GM23338 (cell line): ENCODE results near the gene POLD3. TPM values are rescaled to one million over a fixed set of nuclear protein-coding genes. Genes with fewer than 3 reads are reported as not detected.

Source experiments
- ATAC-seq: fragments of 200-7000 bp; cut with Tn5 transposase; 3 replicates; pipeline ENCODE4 v1.9.1; 2020
- DNase-seq: peaks from one replicate; pipeline ENCODE4 v3.0.0-alpha.2; 2015; ENCODE audit warnings: low spot score
- H2AFZ ChIP-seq: fragments of 200-600 bp; sonication (generic); 2 replicates; pipeline ENCODE4 v1.8.0; 2016; ENCODE audit warnings: antibody characterized with exemption, mild to moderate bottlenecking, moderate library complexity
- H3F3A ChIP-seq: fragments of 200-600 bp; sonication (generic); replicated peaks from 2 replicates; pipeline ENCODE4 v1.8.0; 2017; ENCODE audit warnings: antibody characterized with exemption, mixed run types, low read depth
- H3K27ac ChIP-seq: fragments of 200-600 bp; sonication (generic); 2 replicates; pipeline ENCODE4 v1.6.1; 2016; ENCODE audit warnings: low read depth
- H3K27me3 ChIP-seq: fragments of 200-600 bp; sonication (generic); 2 replicates; pipeline ENCODE4 v1.8.0; 2016; ENCODE audit warnings: mild to moderate bottlenecking, mixed run types, moderate library complexity; ENCODE audit not compliant: insufficient read depth
- H3K36me3 ChIP-seq: fragments of 200-600 bp; sonication (generic); 2 replicates; pipeline ENCODE4 v1.8.0; 2016; ENCODE audit warnings: mild to moderate bottlenecking; ENCODE audit not compliant: insufficient read depth
- H3K4me1 ChIP-seq: fragments of 200-600 bp; sonication (generic); 2 replicates; pipeline ENCODE4 v1.8.0; 2016; ENCODE audit warnings: mild to moderate bottlenecking, moderate library complexity; ENCODE audit not compliant: insufficient read depth
- H3K4me2 ChIP-seq: fragments of 200-600 bp; sonication (generic); 2 replicates; pipeline ENCODE4 v1.7.1; 2017; ENCODE audit warnings: mixed run types
- H3K4me3 ChIP-seq: fragments of 200-600 bp; sonication (generic); 2 replicates; pipeline ENCODE4 v1.6.1; 2016; ENCODE audit warnings: mixed run types
- H3K79me2 ChIP-seq: fragments of 200-600 bp; sonication (generic); replicated peaks from 2 replicates; pipeline ENCODE4 v1.8.0; 2017; ENCODE audit warnings: mild to moderate bottlenecking; ENCODE audit not compliant: insufficient read depth
- H3K9me2 ChIP-seq: fragments of 200-600 bp; sonication (generic); 2 replicates; pipeline ENCODE4 v1.8.0; 2017; ENCODE audit not compliant: insufficient read depth
- H4K20me1 ChIP-seq: fragments of 200-600 bp; sonication (generic); replicated peaks from 2 replicates; pipeline ENCODE4 v1.8.0; 2017; ENCODE audit warnings: mild to moderate bottlenecking; ENCODE audit not compliant: insufficient read depth
- H3K27ac Mint-ChIP-seq: 2 replicates; pipeline ENCODE4 v1.8.0; 2020; ENCODE audit warnings: inconsistent platforms, mild to moderate bottlenecking, moderate library complexity, mixed read lengths
- H3K27me3 Mint-ChIP-seq: 3 replicates; pipeline ENCODE4 v1.8.0; 2022; ENCODE audit warnings: low read depth, mild to moderate bottlenecking, moderate library complexity, mixed read lengths, inconsistent platforms; ENCODE audit not compliant: insufficient read depth, poor library complexity
- H3K36me3 Mint-ChIP-seq: 3 replicates; pipeline ENCODE4 v1.8.0; 2021; ENCODE audit warnings: low read depth, mild to moderate bottlenecking, inconsistent platforms, moderate library complexity, mixed read lengths
- H3K4me1 Mint-ChIP-seq: 3 replicates; pipeline ENCODE4 v1.8.0; 2020; ENCODE audit warnings: mild to moderate bottlenecking, inconsistent platforms, mixed read lengths
- H3K4me3 Mint-ChIP-seq: 3 replicates; pipeline ENCODE4 v1.8.0; 2021; ENCODE audit warnings: moderate library complexity, mild to moderate bottlenecking, inconsistent platforms, mixed read lengths
- H3K9me3 Mint-ChIP-seq: 3 replicates; pipeline ENCODE4 v1.8.0; 2020; ENCODE audit warnings: moderate library complexity, mild to moderate bottlenecking, inconsistent platforms, mixed read lengths
- CREB1 ChIP-seq: fragments of 250-450 bp; sonication (Bioruptor Pico); IDR thresholded peaks from 2 replicates; pipeline ENCODE4 v1.5.0; 2020; ENCODE audit warnings: low read depth, mild to moderate bottlenecking, moderate library complexity
- EZH2 ChIP-seq: fragments of 200-600 bp; sonication (generic); IDR thresholded peaks from one replicate; pipeline ENCODE4 v1.8.0; 2017; ENCODE audit warnings: antibody characterized with exemption, mild to moderate bottlenecking, low read depth; ENCODE audit not compliant: unreplicated experiment
- EZH2phosphoT487 ChIP-seq: fragments of 200-600 bp; sonication (generic); IDR thresholded peaks from one replicate; pipeline ENCODE4 v1.8.1; 2018; ENCODE audit warnings: antibody characterized with exemption; ENCODE audit not compliant: unreplicated experiment
- JUNB ChIP-seq: IDR thresholded peaks from one replicate; pipeline ENCODE4 v1.6.1; 2016; ENCODE audit warnings: antibody characterized with exemption; ENCODE audit not compliant: unreplicated experiment
- NANOG ChIP-seq: IDR thresholded peaks from 2 replicates; pipeline ENCODE4 v1.6.1; 2016; ENCODE audit warnings: antibody characterized with exemption, borderline replicate concordance
- STAT1 ChIP-seq: IDR thresholded peaks from one replicate; pipeline ENCODE4 v1.6.1; 2016; ENCODE audit warnings: antibody characterized with exemption; ENCODE audit not compliant: unreplicated experiment
- ZNF114 ChIP-seq: fragments of 250-450 bp; sonication (Bioruptor Pico); IDR thresholded peaks from 2 replicates; pipeline ENCODE4 v1.5.0; 2020; ENCODE audit warnings: mild to moderate bottlenecking, moderate library complexity
- polyA plus RNA-seq: library from polyadenylated mRNA; unstranded; fragments of >200 nt; fragmentation: Nextera tagmentation; extraction: Ambion mirVana; gene quantifications from 2 replicates; pipeline ENCODE4 v1.2.1, GENCODE V29; 2016
- total RNA-seq: library from RNA; depleted of rRNA; stranded (reverse); fragments of >200 nt; shearing (Covaris generic); gene quantifications from 2 replicates; pipeline ENCODE4 v1.2.3, GENCODE V29; 2014
- TF ChIP-seq, protein P1 (sequence below), 2 experiments: fragments of 200-600 bp in 1 of 2; sonication (generic) in 1 of 2; conservative IDR thresholded peaks; 2 replicates each; pipeline versions ENCODE4 v1.5.1 to v1.6.1; 2016 to 2017; ENCODE audit warnings: antibody characterized with exemption in 2 of 2, low read depth in 2 of 2, mild to moderate bottlenecking in 2 of 2, moderate library complexity in 1 of 2
- TF ChIP-seq, protein P2 (sequence below): IDR thresholded peaks from one replicate; pipeline ENCODE4 v1.6.1; 2018; ENCODE audit warnings: antibody characterized with exemption; ENCODE audit not compliant: unreplicated experiment
- TF ChIP-seq, protein P3 (sequence below): fragments of 250-450 bp; sonication (Bioruptor Pico); IDR thresholded peaks from 2 replicates; pipeline ENCODE4 v1.5.0; 2020; ENCODE audit warnings: mild to moderate bottlenecking, moderate library complexity

Gene POLD3
- total and polyA plus RNA-seq, 2 experiments from 2014 or later = 21.9 to 50.1 TPM

DNA sequence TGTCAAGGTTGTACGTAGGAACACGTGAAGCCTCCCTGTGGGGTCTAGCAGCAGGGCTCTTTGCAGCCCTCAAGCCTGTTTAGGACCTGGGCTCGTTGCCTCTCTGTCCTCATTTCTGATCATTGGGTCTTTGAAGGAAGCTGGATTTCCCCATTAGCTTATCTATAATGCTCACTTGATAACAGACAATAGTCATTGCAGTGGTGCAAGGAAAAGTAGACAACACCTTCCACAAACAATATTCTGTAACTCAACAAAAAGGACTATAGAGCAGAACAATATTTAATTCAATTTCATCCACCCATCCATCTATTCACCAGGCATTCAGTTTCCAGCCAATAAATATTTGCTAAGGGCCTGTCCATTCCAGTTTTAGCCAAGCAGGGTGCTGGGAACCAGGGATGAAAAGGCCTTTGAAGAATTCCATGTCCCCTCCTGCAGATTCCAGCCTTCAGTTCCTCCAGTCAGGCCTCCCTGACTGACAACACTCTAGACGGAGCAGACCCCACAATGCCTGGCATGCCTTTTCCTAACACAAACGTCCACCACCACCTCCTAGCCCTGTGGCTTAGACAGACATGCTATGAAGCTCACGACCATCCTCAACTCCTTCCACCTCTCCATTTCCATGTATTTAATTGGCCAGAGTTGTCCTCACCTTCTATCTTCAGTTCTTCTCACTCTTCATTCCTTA lies 12.7 kb upstream of the POLD3 start:
- Histone ChIP-seq H3K27me3 (no peaks in the 10 kb centered on the region), H3K9me2 (no peaks in the 10 kb centered on the region), H3K27ac (no peak overlapping the region), H3K36me3 (no peaks in the 10 kb centered on the region), H3K79me2 (no peaks in the 10 kb centered on the region), H2AFZ (no peak overlapping the region), H4K20me1 (no peaks in the 10 kb centered on the region), H3F3A (no peaks in the 10 kb centered on the region), H3K4me1 (no peaks in the 10 kb centered on the region), H3K4me2 (no peak overlapping the region), H3K4me3 (no peak overlapping the region)
- Mint-ChIP-seq H3K27me3 (peaks cover 6% of the 10 kb centered on the region), H3K27ac (no peak overlapping the region), H3K4me1 (no peaks in the 10 kb centered on the region; the same call in 2 of the 3 replicates), H3K4me3 (no peak overlapping the region), H3K9me3 (no peaks in the 10 kb centered on the region), H3K36me3 (no peaks in the 10 kb centered on the region; the same call in 2 of the 3 replicates)
- TF ChIP-seq EZH2phosphoT487 = no peak
- TF ChIP-seq NANOG = no peak
- TF ChIP-seq, protein P1, sequence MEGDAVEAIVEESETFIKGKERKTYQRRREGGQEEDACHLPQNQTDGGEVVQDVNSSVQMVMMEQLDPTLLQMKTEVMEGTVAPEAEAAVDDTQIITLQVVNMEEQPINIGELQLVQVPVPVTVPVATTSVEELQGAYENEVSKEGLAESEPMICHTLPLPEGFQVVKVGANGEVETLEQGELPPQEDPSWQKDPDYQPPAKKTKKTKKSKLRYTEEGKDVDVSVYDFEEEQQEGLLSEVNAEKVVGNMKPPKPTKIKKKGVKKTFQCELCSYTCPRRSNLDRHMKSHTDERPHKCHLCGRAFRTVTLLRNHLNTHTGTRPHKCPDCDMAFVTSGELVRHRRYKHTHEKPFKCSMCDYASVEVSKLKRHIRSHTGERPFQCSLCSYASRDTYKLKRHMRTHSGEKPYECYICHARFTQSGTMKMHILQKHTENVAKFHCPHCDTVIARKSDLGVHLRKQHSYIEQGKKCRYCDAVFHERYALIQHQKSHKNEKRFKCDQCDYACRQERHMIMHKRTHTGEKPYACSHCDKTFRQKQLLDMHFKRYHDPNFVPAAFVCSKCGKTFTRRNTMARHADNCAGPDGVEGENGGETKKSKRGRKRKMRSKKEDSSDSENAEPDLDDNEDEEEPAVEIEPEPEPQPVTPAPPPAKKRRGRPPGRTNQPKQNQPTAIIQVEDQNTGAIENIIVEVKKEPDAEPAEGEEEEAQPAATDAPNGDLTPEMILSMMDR (conservative IDR thresholded peaks at IDR 0.05; ENCODE audit: low read depth in 2 of 2) = no peak
- TF ChIP-seq ZNF114 (CRISPR knock-in tag) = no peak
- TF ChIP-seq CREB1 (CRISPR knock-in tag) = no peak
- TF ChIP-seq JUNB = no peak
- no peak for TF ChIP-seq STAT1
- TF ChIP-seq, protein P2, sequence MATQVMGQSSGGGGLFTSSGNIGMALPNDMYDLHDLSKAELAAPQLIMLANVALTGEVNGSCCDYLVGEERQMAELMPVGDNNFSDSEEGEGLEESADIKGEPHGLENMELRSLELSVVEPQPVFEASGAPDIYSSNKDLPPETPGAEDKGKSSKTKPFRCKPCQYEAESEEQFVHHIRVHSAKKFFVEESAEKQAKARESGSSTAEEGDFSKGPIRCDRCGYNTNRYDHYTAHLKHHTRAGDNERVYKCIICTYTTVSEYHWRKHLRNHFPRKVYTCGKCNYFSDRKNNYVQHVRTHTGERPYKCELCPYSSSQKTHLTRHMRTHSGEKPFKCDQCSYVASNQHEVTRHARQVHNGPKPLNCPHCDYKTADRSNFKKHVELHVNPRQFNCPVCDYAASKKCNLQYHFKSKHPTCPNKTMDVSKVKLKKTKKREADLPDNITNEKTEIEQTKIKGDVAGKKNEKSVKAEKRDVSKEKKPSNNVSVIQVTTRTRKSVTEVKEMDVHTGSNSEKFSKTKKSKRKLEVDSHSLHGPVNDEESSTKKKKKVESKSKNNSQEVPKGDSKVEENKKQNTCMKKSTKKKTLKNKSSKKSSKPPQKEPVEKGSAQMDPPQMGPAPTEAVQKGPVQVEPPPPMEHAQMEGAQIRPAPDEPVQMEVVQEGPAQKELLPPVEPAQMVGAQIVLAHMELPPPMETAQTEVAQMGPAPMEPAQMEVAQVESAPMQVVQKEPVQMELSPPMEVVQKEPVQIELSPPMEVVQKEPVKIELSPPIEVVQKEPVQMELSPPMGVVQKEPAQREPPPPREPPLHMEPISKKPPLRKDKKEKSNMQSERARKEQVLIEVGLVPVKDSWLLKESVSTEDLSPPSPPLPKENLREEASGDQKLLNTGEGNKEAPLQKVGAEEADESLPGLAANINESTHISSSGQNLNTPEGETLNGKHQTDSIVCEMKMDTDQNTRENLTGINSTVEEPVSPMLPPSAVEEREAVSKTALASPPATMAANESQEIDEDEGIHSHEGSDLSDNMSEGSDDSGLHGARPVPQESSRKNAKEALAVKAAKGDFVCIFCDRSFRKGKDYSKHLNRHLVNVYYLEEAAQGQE = no peak
- no peak for DNase-seq
- no peak for ATAC-seq

DNA sequence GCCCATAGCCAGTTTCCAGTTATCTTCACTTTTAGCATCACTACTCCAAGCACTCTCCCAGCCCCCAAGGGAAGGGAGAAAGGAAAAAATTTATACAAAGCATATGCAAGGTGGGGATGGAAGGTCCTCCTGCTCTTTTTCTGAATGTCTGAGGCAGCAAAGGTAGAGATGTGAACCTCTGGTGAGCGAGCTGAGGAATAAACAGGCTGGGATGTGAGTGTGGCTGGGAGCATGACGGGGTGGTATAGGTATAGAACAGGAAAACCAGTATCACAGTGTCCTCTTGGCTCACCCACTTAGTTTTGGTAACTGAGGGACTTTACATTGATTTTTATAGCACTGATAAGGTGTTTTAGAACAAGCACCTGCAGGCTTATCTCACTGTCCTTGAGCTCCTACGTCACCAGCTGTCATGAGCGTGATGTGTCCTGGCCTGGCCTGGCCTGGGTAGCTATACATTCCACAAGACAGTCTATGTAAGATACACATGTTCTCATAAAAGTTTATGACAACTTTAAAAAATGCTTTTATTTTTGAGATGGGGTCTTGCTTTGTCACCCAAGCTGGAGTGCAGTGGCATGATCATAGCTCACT lies 10.3 kb upstream of the POLD3 start:
- Histone ChIP-seq H3K9me2 (no peaks in the 10 kb centered on the region), H3K27ac (no peak overlapping the region), H4K20me1 (no peaks in the 10 kb centered on the region), H3F3A (no peaks in the 10 kb centered on the region), H3K4me1 (no peaks in the 10 kb centered on the region), H3K79me2 (no peaks in the 10 kb centered on the region), H3K36me3 (no peaks in the 10 kb centered on the region), H3K27me3 (no peaks in the 10 kb centered on the region), H3K4me3 (no peak overlapping the region), H2AFZ (no peak overlapping the region), H3K4me2 (no peak overlapping the region)
- no peaks in the 10 kb centered on the region for H3K36me3 Mint-ChIP-seq
- ATAC-seq = no peak
- DNase-seq = no peak
- no peaks in the 10 kb centered on the region; the same call in 2 of the 3 replicates for H3K4me1 Mint-ChIP-seq
- no peak overlapping the region for H3K27ac Mint-ChIP-seq
- no peak overlapping the region for H3K4me3 Mint-ChIP-seq
- H3K9me3 Mint-ChIP-seq = no peaks in the 10 kb centered on the region
- peaks cover 6% of the 10 kb centered on the region for H3K27me3 Mint-ChIP-seq
- no peak for TF ChIP-seq EZH2
- TF ChIP-seq, protein P3, sequence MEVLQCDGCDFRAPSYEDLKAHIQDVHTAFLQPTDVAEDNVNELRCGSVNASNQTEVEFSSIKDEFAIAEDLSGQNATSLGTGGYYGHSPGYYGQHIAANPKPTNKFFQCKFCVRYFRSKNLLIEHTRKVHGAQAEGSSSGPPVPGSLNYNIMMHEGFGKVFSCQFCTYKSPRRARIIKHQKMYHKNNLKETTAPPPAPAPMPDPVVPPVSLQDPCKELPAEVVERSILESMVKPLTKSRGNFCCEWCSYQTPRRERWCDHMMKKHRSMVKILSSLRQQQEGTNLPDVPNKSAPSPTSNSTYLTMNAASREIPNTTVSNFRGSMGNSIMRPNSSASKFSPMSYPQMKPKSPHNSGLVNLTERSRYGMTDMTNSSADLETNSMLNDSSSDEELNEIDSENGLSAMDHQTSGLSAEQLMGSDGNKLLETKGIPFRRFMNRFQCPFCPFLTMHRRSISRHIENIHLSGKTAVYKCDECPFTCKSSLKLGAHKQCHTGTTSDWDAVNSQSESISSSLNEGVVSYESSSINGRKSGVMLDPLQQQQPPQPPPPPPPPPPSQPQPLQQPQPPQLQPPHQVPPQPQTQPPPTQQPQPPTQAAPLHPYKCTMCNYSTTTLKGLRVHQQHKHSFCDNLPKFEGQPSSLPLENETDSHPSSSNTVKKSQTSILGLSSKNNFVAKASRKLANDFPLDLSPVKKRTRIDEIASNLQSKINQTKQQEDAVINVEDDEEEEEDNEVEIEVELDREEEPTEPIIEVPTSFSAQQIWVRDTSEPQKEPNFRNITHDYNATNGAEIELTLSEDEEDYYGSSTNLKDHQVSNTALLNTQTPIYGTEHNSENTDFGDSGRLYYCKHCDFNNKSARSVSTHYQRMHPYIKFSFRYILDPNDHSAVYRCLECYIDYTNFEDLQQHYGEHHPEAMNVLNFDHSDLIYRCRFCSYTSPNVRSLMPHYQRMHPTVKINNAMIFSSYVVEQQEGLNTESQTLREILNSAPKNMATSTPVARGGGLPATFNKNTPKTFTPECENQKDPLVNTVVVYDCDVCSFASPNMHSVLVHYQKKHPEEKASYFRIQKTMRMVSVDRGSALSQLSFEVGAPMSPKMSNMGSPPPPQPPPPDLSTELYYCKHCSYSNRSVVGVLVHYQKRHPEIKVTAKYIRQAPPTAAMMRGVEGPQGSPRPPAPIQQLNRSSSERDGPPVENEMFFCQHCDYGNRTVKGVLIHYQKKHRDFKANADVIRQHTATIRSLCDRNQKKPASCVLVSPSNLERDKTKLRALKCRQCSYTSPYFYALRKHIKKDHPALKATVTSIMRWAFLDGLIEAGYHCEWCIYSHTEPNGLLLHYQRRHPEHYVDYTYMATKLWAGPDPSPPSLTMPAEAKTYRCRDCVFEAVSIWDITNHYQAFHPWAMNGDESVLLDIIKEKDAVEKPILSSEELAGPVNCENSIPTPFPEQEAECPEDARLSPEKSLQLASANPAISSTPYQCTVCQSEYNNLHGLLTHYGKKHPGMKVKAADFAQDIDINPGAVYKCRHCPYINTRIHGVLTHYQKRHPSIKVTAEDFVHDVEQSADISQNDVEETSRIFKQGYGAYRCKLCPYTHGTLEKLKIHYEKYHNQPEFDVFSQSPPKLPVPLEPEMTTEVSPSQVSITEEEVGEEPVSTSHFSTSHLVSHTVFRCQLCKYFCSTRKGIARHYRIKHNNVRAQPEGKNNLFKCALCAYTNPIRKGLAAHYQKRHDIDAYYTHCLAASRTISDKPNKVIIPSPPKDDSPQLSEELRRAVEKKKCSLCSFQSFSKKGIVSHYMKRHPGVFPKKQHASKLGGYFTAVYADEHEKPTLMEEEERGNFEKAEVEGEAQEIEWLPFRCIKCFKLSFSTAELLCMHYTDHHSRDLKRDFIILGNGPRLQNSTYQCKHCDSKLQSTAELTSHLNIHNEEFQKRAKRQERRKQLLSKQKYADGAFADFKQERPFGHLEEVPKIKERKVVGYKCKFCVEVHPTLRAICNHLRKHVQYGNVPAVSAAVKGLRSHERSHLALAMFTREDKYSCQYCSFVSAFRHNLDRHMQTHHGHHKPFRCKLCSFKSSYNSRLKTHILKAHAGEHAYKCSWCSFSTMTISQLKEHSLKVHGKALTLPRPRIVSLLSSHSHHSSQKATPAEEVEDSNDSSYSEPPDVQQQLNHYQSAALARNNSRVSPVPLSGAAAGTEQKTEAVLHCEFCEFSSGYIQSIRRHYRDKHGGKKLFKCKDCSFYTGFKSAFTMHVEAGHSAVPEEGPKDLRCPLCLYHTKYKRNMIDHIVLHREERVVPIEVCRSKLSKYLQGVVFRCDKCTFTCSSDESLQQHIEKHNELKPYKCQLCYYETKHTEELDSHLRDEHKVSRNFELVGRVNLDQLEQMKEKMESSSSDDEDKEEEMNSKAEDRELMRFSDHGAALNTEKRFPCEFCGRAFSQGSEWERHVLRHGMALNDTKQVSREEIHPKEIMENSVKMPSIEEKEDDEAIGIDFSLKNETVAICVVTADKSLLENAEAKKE (CRISPR knock-in tag) = no peak
